ENCODE results near the gene TESMIN.

The TESMIN gene

GRCh38 chr11:68709062-68709461 is 42.3 kb downstream of the TESMIN start:
- no peak for DNase-seq (ENCODE audit: low spot score)

DNA sequence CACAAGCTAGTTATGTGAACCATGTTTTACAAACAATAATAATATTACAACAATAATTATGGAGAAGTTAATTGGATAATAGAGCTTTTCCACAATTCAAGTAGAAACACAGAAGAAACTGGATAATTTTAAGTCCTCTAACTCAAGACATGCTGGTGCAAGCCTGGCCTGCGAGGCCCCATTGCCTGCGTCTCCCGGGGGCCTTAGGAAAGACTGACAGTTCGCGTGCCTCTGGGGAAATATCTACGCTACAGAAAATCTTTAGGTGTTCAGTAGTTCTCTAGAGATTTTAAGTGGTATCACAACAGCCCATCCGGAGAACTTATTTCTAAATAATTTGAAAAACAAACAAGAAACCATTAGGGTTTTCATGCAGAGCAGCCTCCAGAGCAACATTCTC is 43.8 kb downstream of the TESMIN start:
- DNase-seq (ENCODE audit: low spot score) = no peak

GRCh38 chr11:68704887-68705286 is 46.4 kb downstream of the TESMIN start:
- no peak for DNase-seq (ENCODE audit: low spot score)

GRCh38 chr11:68698993-68699392 is 52.3 kb downstream of the TESMIN start:
- DNase-seq (ENCODE audit: low spot score) = no peak

DNA sequence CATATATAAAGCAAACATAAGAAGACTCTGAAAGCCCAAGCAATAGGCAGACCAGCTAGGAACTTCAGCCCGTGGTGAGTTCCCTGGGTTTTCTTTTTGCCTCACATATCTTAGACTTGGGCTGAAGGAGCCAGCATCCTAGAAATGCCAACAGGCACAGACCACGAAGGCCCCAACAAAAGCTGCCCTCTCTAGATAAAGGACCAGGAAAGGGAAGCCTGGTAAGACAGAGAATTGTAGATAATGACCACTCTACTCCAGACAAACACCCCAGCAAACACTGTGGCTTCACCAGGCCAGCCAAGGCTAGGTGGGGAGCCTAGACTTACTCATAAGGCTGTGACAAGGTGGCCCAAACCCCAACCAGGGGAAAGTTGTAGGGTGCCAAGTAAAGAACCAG is 55.8 kb downstream of the TESMIN start:
- DNase-seq (ENCODE audit: low spot score) = no peak

- no peak for DNase-seq (ENCODE audit: low spot score)
Measured at GRCh38 chr11:68694431-68695297, 56.7 kb downstream of the TESMIN start.

DNA sequence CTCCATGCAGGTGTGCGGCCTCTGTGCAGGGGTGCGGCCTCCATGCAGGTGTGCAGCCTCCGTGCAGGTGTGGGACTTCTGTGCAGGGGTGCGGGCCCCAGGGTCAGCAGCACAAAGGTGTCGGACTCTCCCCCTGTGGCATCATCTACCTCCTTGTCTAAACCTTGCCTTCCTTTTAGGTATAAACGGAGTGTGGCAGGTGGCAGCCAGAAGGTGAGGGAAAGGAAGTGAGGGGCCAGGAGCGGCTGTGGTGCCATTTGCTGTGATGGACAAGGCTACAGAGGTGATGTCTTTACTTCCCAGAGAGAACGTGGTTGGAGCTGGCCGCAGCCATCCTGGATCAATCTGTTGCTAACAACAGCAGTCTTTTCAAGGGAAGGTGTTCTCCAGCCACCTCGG is 57.8 kb downstream of the TESMIN start:
- DNase-seq (ENCODE audit: low spot score) = no peak

GRCh38 chr11:68692871-68693483 is 58.3 kb downstream of the TESMIN start:
- DNase-seq (ENCODE audit: low spot score) = no peak

DNA sequence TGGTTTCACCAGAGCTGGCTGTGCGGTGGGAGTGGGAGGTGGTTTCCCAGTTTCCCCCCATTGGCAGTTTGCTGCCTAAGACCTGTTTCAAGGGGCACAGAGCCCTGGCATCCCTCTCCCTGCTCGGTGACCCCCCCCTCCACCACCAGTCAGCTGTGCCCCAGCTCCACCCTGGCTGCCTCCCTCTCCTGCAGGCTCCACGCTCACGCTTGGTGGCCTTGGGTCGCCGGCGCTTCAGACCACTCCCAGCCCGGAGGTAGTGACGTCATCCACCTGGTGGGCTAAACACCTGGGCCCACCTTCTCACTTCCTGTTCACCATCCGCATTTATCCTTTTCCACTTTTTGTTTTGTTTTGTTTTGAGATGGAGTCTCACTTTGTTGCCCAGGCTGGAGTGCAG is 59.2 kb downstream of the TESMIN start:
- DNase-seq (ENCODE audit: low spot score) = no peak

DNA sequence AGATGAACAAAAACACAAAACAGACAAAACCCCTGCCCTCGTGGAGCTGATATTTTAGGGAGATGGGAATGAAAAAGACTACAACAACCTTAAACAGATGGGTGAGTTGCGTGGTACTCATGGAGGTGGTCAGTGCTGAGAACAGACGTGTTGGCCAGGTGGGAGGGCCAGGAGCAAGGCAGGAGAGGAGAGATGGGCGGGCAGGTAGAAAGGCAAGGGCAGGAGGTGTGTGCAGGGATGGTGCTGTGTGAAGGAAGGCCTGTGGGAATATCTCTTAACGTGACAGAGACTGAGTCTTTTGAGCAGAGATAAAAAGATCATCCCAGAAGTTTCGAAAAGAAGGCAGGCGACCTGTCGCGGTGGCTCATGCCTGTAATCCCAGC is 59.9 kb downstream of the TESMIN start:
- DNase-seq (ENCODE audit: low spot score) = no peak

DNA sequence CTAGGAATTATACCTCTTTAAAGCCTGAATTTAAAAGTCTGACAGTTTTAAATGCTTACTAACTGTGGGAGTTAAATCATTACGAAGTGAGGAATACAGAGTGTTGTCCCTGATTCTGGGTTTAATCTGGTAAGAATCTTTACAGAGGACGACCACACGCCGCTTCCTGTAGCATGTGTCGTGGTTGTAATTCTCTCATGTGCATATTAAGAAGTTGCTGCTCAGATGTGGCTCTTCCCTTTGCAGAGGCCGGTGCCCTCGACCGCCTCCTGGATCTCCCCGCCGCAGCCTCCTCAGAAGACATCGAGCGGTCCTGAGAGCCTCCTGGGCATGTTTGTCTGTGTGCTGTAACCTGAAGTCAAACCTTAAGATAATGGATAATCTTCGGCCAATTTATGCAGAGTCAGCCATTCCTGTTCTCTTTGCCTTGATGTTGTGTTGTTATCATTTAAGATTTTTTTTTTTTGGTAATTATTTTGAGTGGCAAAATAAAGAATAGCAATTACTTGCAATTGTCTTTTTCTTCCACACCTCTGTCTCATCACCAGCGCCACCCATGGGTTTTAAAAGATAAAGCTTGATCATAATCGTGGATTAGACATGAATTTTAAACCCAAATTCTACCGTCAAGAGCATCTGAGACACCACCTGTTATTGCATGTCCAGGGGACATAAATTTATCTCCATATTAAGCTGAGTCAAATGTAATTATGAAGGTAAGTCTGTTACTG is 60.5 kb downstream of the TESMIN start:
- no peak for DNase-seq (ENCODE audit: low spot score)

GRCh38 chr11:68689737-68690625 is 61.3 kb downstream of the TESMIN start:
- DNase-seq (ENCODE audit: low spot score) = no peak

- no peak for DNase-seq (ENCODE audit: low spot score)
Measured at GRCh38 chr11:68688881-68689280, 62.4 kb downstream of the TESMIN start.

DNA sequence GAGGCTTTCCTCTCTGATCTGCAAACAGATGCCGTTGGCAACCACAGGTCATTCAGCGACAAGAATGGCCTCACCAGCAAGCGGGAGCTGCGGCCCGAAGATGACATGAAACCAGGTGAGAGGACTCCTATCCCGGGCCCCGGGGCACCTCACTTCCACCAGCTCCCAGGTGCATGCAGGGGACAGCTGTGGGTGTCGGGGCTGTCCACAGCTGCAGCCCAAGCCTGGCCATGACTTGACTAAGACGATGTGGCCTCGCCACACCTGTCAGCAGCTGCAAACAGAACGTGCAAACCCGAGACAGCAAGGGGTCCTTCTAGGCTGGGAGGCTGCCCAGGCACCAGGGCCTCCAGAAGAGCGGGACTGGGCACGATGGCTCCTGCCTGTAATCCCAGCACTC is 63.3 kb downstream of the TESMIN start:
- DNase-seq (ENCODE audit: low spot score) = no peak

DNA sequence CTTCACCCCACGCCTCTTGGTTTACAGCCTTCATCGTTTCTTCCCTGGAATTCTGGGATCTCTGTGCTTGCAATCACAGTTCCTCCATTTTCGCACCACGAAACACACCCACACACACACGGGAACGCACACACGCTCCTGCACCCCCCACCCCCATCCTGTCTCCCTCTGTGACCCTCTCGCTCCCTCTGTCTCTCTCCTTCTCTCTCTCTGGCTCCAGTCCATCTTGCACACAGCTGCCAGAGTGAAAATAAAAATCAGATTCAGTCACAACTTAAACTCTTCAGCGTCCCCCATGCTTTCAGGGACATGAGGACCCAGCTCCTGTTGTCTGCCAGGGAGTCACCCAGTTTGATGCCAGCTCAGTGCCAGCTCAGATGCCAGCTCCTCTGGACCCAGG is 64.0 kb downstream of the TESMIN start:
- DNase-seq (ENCODE audit: low spot score) = no peak

DNA sequence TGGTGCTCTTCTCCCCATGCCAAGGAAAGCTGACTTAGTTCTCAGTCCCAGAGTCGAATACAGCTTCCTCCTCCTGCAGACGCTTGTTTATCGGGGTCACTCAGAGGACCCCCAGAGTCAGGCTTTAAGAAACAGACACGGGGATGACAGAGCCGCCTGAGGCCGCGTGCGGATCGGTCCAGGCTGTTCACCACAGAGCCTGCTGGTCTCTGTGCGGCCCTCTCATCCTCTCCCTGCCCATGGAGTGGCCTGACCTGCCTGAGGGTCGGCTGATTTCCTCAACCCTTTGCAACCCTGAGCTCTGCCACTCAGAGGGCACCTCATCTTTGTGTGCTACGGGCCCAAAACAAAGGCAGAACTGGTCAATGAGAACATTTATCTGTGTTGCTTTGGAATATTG is 64.8 kb downstream of the TESMIN start:
- DNase-seq (ENCODE audit: low spot score) = no peak

GRCh38 chr11:68685656-68686380 is 65.5 kb downstream of the TESMIN start:
- no peak for DNase-seq (ENCODE audit: low spot score)

DNA sequence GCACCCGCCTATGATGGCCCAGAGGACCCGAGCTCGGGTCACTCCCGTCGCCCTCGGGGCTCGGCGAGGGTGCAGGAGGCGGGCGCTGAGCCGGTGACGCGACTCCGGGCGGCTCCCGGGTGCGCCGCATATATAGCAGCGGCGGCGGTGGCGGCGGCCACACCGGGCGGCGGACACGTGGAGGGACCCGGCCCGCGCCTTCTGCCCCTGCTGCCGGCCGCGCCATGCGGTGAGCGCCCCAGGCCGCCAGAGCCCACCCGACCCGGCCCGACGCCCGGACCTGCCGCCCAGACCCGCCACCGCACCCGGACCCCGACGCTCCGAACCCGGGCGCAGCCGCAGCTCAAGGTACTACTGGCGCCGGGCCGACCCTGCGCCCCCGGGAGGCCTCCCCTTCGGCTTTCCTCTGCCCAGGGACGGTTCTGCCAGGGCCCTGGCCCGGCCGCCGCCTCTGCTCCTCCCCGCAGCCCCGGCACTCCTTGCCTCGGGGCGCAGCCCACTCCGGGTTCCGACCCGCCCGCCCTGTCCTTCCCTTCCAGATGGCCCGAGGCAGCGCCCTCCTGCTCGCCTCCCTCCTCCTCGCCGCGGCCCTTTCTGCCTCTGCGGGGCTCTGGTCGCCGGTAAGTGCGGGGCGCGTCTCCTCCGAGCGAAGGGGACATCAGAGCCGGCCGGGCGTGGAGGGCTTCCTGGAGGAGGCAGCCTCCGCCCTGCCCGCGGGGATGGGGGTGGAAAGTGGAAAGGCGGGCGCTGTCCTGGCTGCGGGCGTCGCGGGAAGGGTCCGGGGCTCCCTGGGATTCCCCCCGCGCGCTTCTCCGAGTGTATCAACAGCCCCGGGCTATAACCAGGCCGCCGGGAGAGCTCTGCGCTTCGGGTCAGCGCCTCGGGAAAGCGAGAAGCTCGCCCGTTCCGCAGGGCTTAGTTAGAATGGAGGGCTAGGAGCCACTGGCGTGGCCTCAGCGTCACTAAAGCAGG is 66.6 kb downstream of the TESMIN start, which contains the start of gene GAL:
Gene GAL (plus strand): TSS at position 160 of the 972 bp plus-strand sequence. CDS start 380 bp downstream, at position 540.
- DNase-seq (ENCODE audit: low spot score) = no peak

DNA sequence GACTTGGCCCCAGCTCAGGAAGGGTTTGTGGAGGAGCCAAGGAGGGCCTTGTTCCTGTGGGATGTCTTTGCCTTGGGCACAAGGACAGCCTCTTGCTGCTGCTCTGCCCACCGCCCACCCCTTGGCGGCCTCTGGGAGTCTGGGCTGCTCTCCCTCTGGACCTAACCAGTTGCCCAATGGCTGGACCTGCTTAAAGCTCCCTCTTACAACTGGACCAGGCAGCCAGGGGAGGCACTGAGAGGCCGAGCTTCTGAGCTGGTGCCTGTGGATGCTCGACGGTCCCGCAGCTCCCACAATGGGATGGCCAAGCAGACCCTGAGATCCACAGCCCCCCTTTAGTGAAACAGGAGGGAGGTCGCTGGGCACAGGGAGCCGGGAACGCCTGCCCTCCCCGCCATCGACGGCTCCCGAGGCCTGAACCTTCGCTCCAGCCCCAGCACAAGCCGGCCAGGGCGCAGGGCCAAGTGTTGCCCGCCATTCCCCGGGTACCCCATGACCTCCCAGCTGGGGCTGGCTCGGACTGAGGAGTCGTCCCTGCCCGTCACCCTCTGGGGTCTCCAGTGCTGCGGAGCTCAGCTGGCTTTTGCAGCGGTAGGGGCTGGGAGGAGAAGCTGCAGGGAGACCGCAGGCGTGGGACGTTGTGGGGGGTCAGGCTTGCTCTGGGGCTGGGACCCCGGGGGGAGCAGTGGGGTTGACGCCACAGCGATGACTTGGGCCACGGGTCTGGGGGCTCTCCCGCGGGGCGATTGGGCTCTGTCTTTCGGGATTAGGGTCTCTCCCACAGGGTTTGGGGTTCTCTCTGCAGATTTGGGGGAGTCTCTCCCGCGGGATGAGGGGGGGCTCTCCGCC is 67.6 kb downstream of the TESMIN start:
- DNase-seq (ENCODE audit: low spot score) = peak; percentile 66

All from left forelimb (tissue), 1 donor.